ENCODE measurements around the gene YIPF1.
A peak's percentile ranks its signal among the peaks of the same experiment; 100 is the strongest.

Gene YIPF1

DNA sequence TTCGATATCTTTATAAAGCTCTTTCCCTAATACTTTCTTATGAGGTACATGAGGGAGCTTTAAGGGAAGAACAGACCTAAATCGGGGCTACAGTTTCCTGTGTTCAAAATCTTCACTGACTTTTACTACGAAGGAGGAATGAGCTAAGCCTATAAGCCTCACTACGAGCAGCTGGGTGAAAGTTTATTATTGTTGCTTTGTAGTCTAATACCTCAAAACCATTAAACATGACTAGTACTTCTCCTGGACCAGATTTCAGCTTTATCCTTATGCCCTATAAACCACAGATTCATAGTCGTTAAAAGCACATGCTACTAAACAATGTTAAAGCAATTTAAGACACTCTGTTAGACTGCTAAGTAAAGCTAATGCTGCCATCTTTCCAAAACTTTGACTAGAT, 81.7 kb downstream of the YIPF1 start:
- peak; percentile 40 for DNase-seq (ENCODE audit: low read depth)

DNA sequence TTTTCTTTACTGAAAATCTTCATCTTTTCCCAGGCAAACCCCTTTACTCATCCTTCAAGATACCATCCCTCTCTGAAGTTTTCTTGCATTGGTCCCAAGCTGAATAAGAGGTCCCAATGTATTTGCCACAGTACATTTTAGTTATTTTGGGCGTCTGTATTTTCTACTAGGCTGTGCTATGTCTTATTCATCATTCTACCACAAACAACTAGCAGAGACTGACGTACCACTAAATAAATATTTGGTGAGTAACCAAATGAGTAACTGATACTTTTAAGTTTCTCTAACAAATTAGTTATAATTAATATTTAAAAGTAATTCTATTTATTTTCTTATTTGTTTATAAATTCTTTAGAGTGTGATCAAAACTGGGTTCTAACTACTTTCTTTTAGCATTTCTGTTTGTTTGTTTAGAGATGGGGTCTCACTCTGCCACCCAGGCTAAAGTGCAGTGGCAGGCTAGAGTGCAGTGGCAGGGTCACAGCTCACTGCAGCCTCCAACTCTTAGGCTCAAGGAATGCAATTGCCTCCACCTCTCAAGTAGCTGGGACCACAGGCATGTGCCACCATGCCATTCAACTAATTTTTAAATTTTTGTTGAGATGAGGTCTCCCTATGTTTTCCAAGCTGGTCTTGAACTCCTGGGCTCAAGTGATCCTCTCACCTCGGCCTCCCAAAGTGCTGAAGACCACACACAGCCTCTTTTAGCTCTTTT, 84.6 kb downstream of the YIPF1 start:
- no peak overlapping the region for H3K4me3 ChIP-seq (ENCODE audit: low read length)
- TF ChIP-seq, protein P1, sequence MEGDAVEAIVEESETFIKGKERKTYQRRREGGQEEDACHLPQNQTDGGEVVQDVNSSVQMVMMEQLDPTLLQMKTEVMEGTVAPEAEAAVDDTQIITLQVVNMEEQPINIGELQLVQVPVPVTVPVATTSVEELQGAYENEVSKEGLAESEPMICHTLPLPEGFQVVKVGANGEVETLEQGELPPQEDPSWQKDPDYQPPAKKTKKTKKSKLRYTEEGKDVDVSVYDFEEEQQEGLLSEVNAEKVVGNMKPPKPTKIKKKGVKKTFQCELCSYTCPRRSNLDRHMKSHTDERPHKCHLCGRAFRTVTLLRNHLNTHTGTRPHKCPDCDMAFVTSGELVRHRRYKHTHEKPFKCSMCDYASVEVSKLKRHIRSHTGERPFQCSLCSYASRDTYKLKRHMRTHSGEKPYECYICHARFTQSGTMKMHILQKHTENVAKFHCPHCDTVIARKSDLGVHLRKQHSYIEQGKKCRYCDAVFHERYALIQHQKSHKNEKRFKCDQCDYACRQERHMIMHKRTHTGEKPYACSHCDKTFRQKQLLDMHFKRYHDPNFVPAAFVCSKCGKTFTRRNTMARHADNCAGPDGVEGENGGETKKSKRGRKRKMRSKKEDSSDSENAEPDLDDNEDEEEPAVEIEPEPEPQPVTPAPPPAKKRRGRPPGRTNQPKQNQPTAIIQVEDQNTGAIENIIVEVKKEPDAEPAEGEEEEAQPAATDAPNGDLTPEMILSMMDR (conservative IDR thresholded peaks at IDR 0.05; ENCODE audit: low read length) = no peak
- DNase-seq (ENCODE audit: low read depth) = no peak

More for the DNA sequence above, 81.7 kb downstream of the YIPF1 start:
- TF ChIP-seq, protein P1 (conservative IDR thresholded peaks at IDR 0.05; ENCODE audit: low read length) = no peak
- H3K4me3 ChIP-seq (ENCODE audit: low read length) = no peak overlapping the region

DNA sequence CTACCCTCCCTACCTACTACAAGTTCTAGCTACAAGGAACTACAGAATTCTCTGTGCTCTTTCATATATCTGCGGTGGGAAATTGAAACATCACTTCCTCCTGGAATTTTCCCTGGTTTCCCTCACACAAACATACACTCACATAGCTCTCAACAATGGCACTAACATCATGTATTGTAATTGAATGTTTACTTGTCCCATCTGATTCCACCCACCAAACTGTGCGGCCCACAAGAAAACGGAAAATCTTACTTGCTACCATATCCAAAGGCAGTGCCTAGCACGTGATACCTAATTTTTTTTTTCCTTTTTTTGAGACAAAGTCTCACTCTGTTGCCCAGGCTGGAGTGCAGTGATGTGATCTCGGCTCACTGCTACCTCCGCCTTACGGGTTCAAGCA, 85.4 kb downstream of the YIPF1 start:
- TF ChIP-seq, protein P1 (conservative IDR thresholded peaks at IDR 0.05; ENCODE audit: low read length) = no peak
- no peak for DNase-seq (ENCODE audit: low read depth)

More for the DNA sequence above, 85.4 kb downstream of the YIPF1 start:
- H3K4me3 ChIP-seq (ENCODE audit: low read length) = no peak overlapping the region
